Dermis blood vessel endothelial cell (primary cell): ENCODE results near the gene AOC3. TPM values are rescaled to one million over a fixed set of nuclear protein-coding genes. Genes with fewer than 3 reads are reported as not detected.

ENCODE experiments used
- DNase-seq: peaks from one replicate; pipeline ENCODE4 v3.0.0; 2010
- total RNA-seq: library from RNA; depleted of rRNA; stranded (reverse); fragments of >200 nt; gene quantifications from 2 replicates; pipeline ENCODE4 v1.2.3, GENCODE V29; 2014

AOC3 gene, protein sequence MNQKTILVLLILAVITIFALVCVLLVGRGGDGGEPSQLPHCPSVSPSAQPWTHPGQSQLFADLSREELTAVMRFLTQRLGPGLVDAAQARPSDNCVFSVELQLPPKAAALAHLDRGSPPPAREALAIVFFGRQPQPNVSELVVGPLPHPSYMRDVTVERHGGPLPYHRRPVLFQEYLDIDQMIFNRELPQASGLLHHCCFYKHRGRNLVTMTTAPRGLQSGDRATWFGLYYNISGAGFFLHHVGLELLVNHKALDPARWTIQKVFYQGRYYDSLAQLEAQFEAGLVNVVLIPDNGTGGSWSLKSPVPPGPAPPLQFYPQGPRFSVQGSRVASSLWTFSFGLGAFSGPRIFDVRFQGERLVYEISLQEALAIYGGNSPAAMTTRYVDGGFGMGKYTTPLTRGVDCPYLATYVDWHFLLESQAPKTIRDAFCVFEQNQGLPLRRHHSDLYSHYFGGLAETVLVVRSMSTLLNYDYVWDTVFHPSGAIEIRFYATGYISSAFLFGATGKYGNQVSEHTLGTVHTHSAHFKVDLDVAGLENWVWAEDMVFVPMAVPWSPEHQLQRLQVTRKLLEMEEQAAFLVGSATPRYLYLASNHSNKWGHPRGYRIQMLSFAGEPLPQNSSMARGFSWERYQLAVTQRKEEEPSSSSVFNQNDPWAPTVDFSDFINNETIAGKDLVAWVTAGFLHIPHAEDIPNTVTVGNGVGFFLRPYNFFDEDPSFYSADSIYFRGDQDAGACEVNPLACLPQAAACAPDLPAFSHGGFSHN
- 0.17 and 0.51 TPM in 2 replicates for total RNA-seq

DNA sequence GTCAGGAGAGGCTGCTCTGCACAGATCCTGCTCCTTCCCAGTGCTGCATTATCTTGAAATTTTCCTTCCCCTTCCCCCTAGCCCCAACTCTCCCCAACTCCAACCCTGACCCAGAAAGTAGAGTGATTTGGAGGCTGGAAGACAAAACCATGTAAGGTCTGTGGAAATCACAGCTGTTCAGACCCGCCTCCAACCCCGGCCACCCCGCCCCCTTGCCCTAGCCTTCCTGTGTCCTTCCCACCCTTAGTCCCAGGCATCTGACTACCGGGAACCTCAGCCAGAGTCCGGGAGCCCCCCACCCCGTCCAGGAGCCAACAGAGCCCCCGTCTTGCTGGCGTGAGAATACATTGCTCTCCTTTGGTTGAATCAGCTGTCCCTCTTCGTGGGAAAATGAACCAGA lies at the start of gene AOC3:
Gene AOC3, plus strand, starts transcription at position 246 of the 400 bp plus-strand sequence. Its CDS starts 145 bp downstream, at position 391.
- no peak for DNase-seq

DNA sequence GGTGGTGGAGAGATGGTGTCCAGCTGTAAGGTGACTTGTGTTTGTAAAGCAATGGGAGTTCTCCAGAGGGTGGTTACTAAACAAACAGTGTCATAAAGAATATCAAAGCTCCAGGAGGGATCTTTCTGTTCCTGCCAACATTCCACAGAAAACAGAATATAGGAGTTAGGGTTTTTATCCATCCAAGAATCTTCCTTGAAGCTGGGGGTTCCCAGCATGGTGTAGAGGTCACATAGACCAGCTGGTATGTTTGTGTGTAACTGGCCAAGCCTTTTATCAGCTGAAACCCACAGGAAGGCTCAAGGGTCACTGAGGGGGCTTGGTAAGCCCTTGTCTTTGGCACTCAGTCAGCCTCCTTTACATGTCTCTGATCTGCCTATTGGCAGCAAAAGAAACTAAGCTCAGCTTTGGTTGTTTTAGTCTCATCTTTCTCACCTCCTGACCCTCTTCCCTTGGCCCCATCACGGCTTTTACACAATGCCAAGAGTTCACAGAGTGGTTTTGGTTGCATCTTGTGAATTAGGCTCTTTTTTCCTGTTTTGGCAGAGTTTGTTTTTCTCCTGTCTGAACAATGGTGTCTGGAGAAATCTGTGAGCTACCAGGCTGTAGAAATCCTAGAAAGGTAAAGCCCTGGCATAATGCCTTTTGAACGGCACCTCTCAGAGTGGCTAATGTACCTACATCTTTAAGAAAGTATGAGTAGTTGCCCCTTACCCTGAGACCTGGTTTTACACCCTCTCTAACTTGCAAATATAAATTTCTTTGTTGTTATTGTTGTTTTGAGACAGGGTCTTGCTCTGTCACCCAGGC lies 47.7 kb upstream of the AOC3 start:
- peak; percentile 5 for DNase-seq

DNA sequence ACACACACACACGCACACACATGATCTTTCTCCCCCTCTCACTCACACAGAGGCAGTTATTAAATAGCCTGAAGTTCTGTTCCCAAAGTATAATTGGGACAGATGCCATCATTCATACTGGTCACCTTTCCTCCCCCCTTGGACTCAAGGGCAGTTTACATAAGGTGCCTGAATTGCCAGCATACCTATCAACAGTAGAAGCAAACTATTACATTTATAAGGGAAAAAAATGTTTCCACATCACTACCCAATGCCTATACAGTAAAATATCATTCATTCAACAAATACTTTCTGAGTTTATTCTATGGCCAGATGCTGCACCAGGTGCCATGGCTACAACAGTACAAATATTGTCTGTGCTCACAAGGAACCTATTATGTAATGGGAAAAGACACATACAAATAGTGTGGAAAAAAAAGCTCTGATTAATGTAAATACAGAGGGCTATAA lies 46.1 kb upstream of the AOC3 start:
- DNase-seq = no peak

DNA sequence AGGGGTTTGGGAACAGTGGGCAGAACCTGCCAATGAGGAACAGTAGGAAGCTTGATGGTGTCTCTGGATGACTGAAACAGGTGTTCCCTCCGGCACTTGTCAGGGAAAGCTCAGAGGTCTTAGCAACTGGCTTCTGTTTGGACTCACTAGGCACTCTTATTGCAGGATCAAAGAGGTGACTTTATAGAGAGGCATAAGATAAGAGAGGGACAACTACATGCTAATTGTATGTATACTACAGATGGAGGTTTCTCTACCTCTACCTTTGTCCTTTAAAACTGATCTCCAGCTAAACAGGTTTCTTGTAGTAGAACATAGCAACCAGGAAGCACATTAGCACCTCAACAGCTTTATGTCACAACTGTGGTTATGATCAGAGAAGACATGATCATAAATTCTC lies 44.8 kb upstream of the AOC3 start:
- no peak for DNase-seq

DNA sequence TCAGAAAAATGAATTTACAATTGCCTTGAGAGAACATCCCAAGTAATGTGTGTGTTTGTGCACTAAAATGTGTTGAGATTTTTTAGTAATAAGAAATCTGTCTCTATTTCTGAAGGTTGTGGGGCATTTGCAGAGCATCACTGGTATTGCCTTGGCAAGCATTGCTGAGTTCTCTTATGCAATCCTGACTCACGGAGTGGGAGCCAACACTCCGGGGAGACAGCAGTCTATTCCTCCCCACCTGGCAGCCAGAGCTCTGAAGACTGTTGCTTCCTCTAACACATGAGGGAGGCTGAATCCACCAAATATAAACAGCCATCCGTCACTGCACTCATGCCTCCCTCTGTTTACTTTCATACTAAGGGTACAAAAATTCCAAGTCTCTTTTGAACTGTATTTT lies 41.7 kb upstream of the AOC3 start:
- DNase-seq = no peak

DNA sequence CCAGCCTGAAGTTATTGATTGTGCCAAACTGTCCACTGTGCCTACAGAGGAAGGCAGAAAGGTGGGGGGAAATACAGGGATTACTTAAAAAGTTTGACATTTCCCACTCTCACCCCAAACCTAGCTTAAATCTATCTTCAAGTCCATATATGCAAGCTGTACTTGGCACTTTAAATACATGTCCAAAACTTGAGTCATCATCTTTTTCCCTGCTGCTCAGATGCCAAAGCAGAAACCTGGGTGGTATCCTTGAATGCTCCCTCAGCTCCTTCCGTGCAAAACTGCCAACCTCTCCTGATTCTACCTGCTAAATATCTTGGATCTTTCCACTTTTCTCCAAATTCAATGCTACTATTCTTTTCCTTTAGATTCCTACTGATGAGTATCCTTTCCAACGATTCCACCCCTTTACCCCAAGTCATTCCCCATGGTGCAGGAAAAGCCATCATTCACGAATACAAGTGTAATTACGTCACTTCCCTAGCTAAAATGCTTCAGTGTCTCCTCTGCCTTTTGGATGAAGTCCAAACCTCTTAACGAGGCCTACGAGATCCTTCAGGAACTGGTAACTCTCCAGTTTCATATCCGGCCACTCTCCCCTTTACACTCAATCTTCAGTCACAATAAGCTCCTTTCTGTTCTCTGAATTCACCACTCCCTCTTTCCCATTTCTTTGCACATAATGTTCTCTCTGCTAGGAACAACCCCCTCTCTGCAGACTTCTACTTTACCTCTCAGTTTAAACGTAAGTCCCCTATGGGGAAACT lies 36.2 kb upstream of the AOC3 start:
- DNase-seq = peak; percentile 90

DNA sequence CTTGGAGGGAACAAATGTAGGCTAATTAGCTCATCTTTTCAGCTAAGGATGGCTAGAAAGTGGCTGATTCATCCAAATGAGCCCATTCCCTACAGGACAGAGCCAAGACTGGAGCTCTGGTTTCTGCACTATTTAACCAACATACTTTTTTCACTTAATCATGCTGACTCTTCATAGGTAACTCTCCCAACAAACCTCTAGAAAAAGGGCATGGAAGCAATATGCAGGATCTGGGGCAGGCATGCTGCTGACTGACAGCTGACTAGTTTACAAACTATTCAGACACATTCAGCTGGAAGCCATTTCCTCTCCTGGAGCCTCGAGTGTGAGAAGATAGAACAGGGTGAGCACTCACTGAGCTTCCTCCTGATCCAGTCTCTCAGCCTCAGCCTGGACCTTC lies 33.1 kb upstream of the AOC3 start:
- DNase-seq = no peak

DNA sequence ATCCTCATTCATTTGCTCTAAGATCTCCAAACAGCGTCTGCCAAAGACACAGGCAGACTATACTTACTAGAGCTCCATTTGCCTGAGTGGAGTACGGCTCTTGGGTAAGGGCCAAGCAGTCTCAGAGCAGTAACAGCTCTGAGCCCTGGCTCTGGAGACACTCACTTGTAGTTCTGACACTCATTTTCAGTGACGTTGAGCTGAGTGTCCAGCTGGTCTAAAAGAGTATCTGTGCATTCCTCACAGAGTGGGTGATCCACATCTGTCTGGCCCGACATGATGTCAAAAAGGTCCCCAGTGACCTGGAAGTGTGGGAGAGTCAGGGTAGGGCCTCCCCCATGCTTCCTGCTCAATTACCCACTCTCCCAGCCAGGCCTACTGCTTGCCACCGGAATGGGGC lies 32.6 kb upstream of the AOC3 start:
- DNase-seq = no peak

DNA sequence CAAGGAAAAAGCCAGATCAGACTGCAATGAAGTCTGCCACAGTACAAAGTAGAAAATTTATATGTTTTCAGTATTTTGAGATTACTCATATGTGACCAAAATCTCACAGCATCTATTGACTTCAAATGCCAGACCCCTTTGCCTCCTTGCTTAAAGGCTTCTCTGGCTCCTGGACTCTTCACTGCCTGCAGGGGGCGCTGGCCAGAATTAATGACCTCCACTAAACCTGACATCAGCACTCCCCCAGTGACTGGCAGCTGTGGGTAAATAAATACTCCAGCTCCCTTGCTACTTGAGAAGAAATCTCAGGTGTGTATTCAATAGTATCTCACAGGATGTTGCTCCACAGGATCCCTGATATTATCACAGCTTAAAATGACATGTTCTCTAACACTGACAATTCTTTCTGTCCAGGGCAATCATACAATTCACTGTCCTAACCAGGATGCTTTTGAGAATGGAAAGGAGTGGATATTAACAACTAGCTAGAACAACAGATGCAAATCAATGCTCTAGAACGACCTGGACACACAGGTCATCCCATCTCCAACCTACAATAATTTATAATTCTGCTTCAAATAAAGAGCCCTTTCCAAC lies 31.0 kb upstream of the AOC3 start:
- DNase-seq = peak; percentile 88

DNA sequence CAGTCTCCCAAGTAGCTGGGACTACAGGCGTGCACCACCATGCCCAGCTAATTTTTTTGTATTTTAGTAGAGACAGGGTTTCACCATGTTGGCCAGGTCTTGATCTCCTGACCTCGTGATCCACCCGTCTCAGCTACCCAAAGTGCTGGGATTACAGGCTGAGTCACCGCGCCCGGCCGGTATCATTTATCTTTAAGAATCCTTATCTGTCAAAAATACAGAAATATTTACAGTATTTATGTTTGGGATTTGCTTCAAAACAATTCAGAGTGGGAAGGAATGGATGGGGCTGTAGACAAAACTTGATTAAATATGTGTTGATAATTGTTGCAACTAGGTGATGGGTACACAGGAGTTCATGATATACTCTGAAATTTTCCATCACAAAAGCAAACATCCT lies 29.8 kb upstream of the AOC3 start:
- no peak for DNase-seq

DNA sequence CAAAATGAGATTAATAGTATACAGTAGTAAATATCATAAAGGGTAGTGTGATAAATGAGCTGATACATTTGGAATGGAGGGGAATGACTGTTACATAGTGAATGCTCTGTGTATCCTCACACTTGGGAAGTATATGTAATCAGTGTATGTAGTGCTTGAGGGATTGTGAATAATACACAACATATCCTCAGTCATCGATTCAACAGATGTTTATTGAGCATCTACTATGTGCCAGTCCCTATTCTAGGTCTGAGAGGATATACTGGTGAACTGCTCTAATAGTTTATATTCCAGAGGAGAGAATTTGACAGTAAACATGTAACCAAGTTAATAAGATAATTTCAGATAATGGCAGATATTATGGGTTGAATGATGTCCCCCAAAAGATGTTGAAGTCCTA lies 23.5 kb upstream of the AOC3 start:
- DNase-seq = no peak

DNA sequence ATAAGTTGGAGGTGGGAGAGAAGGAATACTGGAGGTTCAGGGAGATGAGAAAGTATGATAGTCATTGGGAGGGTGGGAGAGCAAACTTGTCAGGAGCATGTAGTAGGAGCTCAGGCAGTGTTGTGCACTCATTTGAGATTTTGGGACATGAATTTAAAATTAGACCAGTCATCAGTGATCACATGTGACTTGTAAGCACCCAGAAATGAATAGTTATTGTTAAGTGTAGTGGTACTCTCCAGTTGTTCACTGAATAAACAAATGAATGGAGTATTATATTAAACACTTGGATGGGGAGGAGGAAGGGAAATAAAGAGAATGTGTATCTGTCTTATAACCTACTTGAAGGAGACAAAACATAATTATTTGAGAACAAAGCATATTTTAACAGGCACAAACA lies 20.0 kb upstream of the AOC3 start:
- no peak for DNase-seq

DNA sequence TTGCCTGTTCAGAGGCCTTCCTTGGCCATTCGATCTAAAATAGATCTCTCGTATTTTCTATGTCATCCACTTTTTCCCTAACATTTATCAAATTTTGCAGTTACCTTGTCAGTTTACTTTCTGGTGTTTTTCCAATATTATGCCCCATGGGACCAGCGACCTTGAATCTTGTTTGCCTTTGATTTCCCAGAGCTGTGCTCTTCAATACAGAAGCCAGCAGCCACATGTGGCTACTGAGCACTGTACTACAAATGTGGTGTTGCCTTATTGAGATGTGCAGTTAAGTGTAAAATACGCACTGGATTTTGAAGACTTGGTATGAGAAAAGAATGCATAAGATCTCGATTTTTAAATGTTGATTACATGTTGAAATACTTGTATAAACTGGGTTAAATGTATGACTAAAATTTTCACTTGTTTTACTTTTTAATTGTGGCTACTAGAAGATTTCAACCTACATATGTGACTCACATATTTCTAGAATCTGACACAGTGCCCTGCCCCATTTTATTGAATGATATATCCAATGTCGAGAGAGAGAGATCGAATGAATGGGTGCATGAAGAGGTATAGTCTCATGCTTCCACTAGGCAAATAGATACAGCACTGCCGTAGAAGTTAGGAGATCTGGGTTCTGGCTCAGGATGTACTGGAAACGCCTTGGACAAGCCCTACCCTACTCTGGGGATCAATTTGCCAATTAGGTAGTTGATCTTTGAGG lies 18.6 kb upstream of the AOC3 start:
- DNase-seq = no peak

DNA sequence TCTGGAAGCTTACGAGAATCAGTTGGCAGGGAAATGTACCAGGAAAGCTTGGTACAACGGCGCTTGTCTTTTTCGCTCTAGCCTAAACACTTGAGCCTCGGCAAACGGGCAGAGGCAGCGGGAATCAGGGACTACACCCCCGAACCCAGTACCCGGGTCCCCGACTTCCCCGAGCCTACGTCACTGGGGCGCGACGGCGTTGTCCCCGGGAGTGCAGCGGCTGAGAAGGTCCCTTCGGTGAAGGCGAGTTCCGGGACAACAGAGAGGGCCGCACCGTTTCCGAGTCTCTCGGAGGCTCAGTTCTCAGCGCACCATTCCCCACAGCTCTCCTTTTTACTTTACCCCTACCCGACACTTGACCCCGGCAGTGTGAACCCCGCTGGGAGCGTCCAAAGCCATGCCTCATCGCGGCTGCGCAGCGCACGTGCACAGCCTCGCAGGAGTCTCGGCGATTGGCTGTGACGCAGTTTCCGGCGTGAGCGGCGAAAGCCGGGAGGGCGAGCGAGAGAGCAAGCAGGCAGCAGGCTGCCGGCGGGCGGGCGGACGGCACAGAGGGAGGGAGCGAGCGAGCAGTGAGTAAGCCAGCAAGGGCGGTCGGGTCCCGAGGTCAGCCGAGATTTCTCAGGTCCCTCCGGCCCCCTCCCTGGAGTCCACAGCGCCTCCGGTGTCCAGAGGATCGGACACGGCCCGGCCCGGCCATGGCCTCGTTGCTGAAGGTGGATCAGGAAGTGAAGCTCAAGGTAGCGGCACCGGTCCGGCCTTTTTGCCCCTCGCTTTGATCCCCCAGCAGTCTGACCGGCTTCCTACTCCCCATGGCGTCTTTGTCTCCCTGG lies 17.8 kb upstream of the AOC3 start, which contains the start of gene PSME3:
Gene PSME3, plus strand, starts transcription at position 464 of the 833 bp plus-strand sequence. Its CDS starts 235 bp downstream, at position 699.
- DNase-seq = peak; percentile 92

DNA sequence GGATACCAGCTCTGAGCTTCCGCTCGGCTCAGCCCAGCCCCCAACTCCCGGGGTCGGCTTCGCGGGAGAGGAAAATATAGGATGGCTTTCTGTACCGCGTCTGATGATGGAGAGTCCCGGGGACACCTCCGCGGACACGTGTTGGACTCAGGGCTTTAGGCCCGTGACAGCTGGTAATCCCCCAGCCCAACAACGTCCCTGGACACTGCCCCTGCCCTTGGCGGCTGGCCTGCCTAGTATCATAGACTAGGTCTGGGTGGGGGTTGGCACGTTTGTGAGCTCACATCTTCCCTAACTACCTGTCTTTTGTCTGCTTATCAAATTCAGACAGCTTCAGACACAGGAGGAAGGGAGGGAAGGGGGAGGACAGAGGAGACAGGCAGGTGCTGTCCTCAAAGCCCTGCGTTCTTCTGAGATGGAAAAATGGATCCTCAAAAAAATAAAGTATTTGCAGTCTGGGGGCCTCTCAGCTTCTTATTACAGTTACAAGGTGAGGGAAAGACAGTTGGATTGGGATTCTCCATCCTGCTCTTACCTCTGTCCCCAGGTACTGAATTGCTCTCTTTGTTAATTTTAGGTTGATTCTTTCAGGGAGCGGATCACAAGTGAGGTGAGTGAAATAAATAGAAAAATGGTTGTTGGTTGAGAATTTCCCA lies 17.1 kb upstream of the AOC3 start:
- no peak for DNase-seq

DNA sequence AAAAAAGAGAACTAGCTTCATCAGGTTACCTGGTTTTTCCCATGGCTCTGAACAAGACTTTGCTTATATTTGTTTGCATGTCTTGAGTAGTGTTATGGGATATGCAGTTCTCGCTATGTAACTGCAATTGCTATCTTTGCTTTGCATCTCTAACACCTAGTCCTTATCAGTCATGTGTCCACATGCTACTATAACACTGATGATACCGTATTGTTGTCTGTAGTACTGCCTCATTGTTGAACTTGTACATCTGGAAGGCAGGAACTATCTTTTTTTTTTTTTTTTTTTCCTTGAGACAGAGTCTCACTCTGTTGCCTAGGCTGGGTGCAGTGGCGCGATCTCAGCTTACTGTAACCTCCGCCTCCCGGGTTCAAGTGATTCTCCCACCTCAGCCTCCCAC lies 15.3 kb upstream of the AOC3 start:
- DNase-seq = no peak

DNA sequence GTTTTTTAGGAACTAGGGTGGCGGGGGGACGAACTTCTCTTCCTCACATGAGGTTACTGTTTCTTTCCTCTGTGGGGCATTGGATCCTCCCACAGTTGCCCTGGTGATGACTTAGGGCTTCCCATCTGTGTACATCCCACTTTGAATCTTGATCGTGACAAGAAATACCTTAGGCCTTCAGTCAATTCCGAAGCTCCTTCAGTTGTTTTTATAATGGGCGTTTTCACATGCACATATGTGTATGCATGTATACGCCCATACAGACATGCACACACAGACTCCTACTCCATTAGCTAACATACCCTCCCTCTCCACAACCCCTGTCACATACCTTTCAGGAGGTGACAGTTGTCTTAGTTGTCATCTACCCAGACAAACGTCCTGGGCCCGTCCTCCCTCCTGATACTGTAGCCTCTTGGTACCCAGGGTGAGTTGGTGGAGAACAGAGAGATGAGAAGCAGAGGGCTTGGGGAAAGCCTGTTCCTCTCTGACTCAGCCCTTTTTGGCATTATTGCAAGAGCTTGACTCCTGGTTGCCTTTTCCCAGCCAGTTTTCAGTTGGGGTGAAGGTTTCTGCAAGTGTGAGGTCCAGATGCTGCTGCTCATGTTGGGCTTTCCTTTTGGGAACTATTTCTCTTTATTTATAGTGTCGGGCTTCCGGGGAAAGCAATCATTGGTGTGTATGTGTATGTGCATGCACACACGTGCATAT lies 8.9 kb upstream of the AOC3 start:
- no peak for DNase-seq

DNA sequence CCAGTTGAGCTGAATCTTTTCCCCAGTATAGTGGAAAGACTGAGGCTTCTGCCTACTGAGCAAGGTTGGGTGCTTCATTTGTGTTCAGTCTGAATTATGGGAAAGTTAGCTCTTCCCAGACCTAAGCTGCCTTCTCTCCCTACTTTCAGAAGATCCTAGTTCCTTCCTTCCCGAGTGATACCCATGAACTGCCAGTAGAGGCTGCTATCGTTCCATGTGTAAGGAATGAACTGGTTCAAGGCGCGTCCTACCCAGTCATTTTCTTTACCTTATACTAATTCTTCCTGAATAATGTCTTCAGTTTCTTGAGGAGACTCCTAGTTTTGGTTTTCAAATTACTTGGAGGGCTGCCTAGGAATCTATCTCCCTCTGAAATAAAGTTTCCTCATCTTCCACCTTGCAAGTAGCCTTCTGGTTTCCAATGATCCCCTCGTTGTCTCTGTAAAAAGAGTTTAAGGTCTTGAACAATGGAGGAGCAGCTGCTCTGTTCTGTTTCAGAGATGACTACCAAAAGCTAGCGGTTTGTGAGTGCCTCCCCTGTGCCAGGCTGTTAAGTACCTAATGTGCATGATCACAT lies 7.6 kb upstream of the AOC3 start:
- peak; percentile 89 for DNase-seq

DNA sequence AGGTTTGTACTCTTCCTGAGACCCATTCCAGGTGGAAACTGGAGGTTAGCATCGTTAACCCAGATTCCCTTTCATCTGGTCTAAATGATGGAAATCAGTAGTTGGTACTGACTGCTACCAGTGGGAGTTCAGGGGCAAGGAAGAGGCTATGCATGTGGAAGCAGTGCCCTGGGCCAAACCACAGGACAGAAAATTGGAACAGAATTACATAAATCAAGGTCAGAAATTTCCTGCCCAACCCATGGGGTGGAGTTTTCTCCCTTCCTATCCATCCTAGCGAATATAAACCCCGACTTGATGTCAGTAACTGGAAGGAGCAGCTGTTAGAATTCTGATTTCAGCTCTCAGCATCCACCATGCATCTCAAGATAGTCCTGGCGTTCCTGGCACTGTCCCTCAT lies 6.7 kb upstream of the AOC3 start, which contains the start of gene AOC2:
Gene AOC2, plus strand, starts transcription at position 310 of the 400 bp plus-strand sequence. Its CDS starts 47 bp downstream, at position 357.
- DNase-seq = no peak
